ENCODE data around the gene FAM193B. TPM values are rescaled to one million over a fixed set of nuclear protein-coding genes. Genes with fewer than 3 reads are reported as not detected.
A peak's percentile ranks its signal among the peaks of the same experiment; 100 is the strongest.

FAM193B gene
- total RNA-seq, 1 donor from 2014 or later = 14.0 TPM

GRCh38 chr5:177529247-177530203, 24.8 kb downstream of the FAM193B start:
- peaks cover 60% of the 10 kb centered on the region for H3K36me3 ChIP-seq (ENCODE audit: control insufficient read depth, insufficient read depth, low read length)
- FAIRE-seq = no peak
- no peak for DNase-seq (ENCODE audit: low read depth)

GRCh38 chr5:177528631-177529030, 25.7 kb downstream of the FAM193B start:
- peaks cover 68% of the 10 kb centered on the region for H3K36me3 ChIP-seq (ENCODE audit: control insufficient read depth, insufficient read depth, low read length)
- FAIRE-seq = no peak
- DNase-seq (ENCODE audit: low read depth) = no peak

More at GRCh38 chr5:177529247-177530203, 24.8 kb downstream of the FAM193B start:
- Histone ChIP-seq H3K27me3 (ENCODE audit: control insufficient read depth, insufficient read depth, low read length) (no peaks in the 10 kb centered on the region), H3K4me3 (ENCODE audit: low read depth, low read length) (no peak overlapping the region)
- TF ChIP-seq, protein P1, sequence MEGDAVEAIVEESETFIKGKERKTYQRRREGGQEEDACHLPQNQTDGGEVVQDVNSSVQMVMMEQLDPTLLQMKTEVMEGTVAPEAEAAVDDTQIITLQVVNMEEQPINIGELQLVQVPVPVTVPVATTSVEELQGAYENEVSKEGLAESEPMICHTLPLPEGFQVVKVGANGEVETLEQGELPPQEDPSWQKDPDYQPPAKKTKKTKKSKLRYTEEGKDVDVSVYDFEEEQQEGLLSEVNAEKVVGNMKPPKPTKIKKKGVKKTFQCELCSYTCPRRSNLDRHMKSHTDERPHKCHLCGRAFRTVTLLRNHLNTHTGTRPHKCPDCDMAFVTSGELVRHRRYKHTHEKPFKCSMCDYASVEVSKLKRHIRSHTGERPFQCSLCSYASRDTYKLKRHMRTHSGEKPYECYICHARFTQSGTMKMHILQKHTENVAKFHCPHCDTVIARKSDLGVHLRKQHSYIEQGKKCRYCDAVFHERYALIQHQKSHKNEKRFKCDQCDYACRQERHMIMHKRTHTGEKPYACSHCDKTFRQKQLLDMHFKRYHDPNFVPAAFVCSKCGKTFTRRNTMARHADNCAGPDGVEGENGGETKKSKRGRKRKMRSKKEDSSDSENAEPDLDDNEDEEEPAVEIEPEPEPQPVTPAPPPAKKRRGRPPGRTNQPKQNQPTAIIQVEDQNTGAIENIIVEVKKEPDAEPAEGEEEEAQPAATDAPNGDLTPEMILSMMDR (IDR thresholded peaks at IDR 0.05; ENCODE audit: insufficient read depth, low read length, severe bottlenecking) = no peak

GRCh38 chr5:177527595-177527994, 26.8 kb downstream of the FAM193B start:
- no peak for FAIRE-seq
- no peak for DNase-seq (ENCODE audit: low read depth)
- H3K27me3 ChIP-seq (ENCODE audit: control insufficient read depth, insufficient read depth, low read length) = no peaks in the 10 kb centered on the region
- H3K4me3 ChIP-seq (ENCODE audit: low read depth, low read length) = no peak overlapping the region
- peaks cover 66% of the 10 kb centered on the region for H3K36me3 ChIP-seq (ENCODE audit: control insufficient read depth, insufficient read depth, low read length)
- TF ChIP-seq, protein P1 (IDR thresholded peaks at IDR 0.05; ENCODE audit: insufficient read depth, low read length, severe bottlenecking) = no peak

More at GRCh38 chr5:177528631-177529030, 25.7 kb downstream of the FAM193B start:
- TF ChIP-seq, protein P1 (IDR thresholded peaks at IDR 0.05; ENCODE audit: insufficient read depth, low read length, severe bottlenecking) = no peak
- H3K27me3 ChIP-seq (ENCODE audit: control insufficient read depth, insufficient read depth, low read length) = no peaks in the 10 kb centered on the region
- H3K4me3 ChIP-seq (ENCODE audit: low read depth, low read length) = no peak overlapping the region

- no peaks in the 10 kb centered on the region for H3K27me3 ChIP-seq (ENCODE audit: control insufficient read depth, insufficient read depth, low read length)
- no peak overlapping the region for H3K4me3 ChIP-seq (ENCODE audit: low read depth, low read length)
- FAIRE-seq (peak; percentile 13), DNase-seq (ENCODE audit: low read depth) (no peak)
- TF ChIP-seq, protein P1 (IDR thresholded peaks at IDR 0.05; ENCODE audit: insufficient read depth, low read length, severe bottlenecking) = no peak
- peaks cover 62% of the 10 kb centered on the region for H3K36me3 ChIP-seq (ENCODE audit: control insufficient read depth, insufficient read depth, low read length)
Measured at GRCh38 chr5:177526791-177527190, 27.6 kb downstream of the FAM193B start.

DNA sequence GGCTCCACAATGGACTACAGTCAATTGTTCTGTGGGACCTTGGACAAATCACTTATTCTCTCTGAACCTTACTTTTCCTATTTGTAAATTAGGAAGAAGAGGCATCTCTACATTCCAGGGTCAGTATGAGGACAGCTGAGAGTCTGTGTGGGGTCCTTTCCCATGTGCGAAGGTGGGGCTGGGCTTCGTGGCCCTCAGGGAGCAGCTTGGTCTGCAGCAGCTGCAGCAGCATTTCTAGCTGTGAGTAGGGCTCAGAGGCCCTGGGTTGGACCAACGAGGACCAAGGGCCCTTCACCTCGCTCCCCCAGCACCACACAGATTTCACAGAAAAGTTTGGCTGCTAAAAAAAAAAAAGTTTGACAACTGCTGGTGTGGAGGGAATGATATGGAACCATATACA, 28.2 kb downstream of the FAM193B start:
- peaks cover 59% of the 10 kb centered on the region for H3K36me3 ChIP-seq (ENCODE audit: control insufficient read depth, insufficient read depth, low read length)
- FAIRE-seq (no peak), DNase-seq (ENCODE audit: low read depth) (no peak)
- TF ChIP-seq, protein P1 (IDR thresholded peaks at IDR 0.05; ENCODE audit: insufficient read depth, low read length, severe bottlenecking) = no peak
- H3K4me3 ChIP-seq (ENCODE audit: low read depth, low read length) = no peak overlapping the region
- H3K27me3 ChIP-seq (ENCODE audit: control insufficient read depth, insufficient read depth, low read length) = no peaks in the 10 kb centered on the region

Measured in bronchial epithelial cell (primary cell).